NCI-H226 (cell line): ENCODE measurements around the gene RPS17.
"Not testable (repeated sequence)": the region's sequence is repeated elsewhere in the genome, so short reads cannot be mapped to it uniquely, and the experiment has no call there.

Source experiments
- DNase-seq: peaks from one replicate; pipeline ENCODE4 v3.0.0-alpha.2; 2015

Gene RPS17

DNA sequence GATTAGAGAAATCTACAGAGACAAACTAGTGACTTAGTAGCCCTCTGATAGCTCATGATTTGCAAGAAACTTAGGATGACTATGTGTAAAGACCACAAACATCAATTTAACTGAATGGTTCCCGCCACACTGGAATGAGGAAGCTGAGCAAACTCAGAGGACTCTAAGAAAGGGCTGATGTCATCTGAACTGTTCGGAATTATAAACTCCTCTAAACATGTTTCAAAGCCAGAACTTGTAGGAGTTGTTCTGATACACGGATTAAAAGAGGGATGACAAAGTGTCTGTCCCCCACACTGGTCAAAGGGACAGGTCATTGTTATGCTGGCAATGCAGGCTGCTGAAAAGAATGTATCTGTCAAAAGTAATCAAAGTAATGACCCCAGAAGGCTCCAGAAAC, 34.4 kb downstream of the RPS17 start:
- not testable (repeated sequence) for DNase-seq

DNA sequence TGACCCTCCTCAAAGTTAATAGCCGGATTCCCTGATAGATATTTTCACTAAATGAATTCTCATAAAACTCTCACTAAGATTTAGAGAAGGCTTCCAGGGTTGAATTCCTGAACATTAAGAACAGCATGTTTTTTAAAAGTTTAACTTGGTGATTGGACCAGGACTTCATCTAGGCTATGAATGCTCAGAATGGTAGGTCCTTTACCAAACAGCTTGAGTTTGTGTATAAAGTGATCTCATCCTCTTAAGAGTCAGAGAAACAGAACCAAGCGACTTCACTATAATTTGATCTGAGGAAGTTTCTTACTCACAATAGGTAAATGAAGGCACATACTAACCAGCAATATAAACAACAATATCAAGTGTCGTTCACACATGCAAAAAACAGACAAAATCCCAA, 36.2 kb downstream of the RPS17 start:
- DNase-seq = not testable (repeated sequence)

DNA sequence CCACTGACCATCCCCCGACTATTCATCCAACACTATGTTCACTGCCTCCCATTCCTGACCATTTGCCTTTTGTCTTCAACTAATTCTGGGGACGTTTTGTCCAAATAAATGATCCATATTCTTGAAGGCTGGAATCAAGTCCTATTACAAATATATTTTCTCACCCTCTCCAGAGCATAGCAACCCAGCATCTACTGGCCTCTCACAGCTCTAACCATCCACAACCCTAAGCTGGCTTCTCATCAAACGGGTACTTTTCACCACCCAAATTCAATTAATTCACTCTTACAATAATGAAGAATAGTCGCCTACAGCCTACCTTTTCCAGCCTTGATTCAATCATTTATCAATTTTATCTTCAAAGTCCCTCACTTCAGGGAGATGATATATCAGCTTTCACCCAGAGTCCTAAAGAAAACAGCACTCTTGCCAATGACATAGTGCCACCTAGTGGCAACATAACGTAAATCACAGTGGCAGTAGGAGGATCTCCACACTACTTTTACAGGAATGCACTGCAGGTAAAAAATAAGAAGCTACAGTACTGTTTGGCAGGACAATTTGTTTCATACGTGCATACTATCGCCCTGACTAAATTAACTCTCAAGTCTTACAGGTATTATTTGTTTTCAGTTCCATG, 37.4 kb downstream of the RPS17 start:
- not testable (repeated sequence) for DNase-seq

DNA sequence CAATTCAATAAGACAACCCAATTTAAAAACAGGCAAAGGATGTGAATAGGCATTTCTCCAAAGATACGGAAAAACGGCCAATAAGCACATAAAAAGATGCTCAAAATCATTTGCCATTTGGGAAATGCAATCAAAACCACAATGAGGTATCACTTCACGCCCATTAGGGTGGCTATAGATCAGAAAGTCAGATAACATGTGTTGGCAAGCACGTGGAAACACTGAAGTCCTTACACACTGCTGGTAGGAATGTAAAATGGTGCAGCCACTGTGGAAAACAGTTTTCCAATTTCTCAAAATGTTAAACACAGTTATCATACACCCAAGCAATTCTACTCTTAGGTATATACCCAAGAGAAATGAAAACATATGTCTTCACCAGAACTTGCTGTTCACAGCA, 39.5 kb downstream of the RPS17 start:
- peak; percentile 1 for DNase-seq

DNA sequence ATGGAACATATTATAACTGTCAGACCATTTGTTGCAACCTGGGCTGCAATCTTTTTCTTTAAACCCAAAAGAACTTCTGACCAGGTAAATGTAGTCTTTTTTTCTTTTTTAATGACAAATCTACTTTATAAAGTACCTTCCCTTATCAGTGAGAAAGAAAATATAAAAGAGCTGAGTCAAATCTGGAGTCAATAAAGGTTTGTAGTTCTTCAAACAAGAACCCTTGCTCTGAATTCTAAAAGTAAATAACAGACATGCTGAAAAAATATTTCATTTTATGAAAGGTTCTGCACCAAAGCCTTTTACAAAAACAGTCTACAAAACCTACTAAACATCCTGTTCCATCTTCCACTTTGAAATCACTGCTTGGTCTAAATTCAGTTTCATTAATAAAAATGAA, 42.3 kb downstream of the RPS17 start:
- not testable (repeated sequence) for DNase-seq

DNA sequence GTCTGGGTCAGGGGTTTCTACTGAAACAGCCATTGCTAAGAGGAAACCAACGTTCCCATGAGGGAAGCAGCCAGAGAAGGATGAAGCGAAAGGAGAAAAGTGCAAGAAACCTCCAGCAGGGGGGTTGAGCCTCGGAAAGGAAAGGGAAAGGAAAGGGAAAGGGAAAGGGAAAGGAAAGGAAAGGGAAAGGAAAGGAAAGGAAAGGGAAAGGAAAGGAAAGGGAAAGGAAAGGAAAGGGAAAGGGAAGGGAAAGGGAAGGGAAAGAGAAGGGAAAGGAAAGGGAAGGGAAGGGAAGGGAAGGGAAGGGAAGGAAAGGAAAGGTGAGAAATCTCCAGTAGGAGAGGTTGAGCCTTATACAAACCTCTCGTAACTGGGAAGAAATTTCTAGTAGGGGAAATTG, 52.0 kb downstream of the RPS17 start:
- DNase-seq = not testable (repeated sequence)

DNA sequence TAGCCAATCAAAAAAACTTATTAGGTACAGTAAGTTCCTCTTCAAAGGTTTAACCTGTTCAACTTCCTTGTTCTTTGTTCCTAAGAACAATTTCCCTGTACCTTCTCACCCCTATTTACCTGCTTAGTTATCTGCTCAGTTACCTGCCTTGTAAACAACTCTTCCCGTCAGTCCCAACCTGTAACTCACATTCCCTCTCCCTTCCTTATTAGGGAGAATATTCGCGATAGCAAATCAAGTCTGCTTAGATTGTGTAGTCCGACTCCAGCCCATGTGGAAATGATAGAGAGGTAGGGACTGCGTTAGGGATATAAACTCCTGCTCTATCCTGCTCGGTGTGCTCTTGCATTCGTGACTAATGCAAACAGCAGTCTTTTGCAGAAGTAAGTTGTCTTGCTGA, 53.2 kb downstream of the RPS17 start:
- not testable (repeated sequence) for DNase-seq
